LHCN-M2 (cell line): Measurements from ENCODE around the gene GPR162. TPM values are rescaled to one million over a fixed set of nuclear protein-coding genes. Genes with fewer than 3 reads are reported as not detected.
A peak's percentile ranks its signal among the peaks of the same experiment; 100 is the strongest.
"Not testable (repeated sequence)": the region's sequence is repeated elsewhere in the genome, so short reads cannot be mapped to it uniquely, and the experiment has no call there.

Source experiments
- DNase-seq: peaks from one replicate; pipeline ENCODE4 v3.0.0-alpha.2; 2012; ENCODE audit warnings: low read depth
- total RNA-seq: library from RNA; depleted of rRNA; stranded (reverse); fragments of >200 nt; gene quantifications from 2 replicates; pipeline ENCODE4 v1.2.3, GENCODE V29; 2014; rRNA removed

Gene GPR162
- total RNA-seq, 1 experiment from 2014 or later, result 2.0 TPM

- DNase-seq, result peak; percentile 69
Observed at GRCh38 chr12:6872073-6873048, 50.7 kb downstream of the GPR162 start.

GRCh38 chr12:6873094-6874014, 51.7 kb downstream of the GPR162 start, which contains the start of gene SPSB2:
Gene SPSB2 (minus strand): TSS chr12:6873303. CDS start chr12:6872901, 402 bp downstream.
- peak; percentile 95 for DNase-seq

DNA sequence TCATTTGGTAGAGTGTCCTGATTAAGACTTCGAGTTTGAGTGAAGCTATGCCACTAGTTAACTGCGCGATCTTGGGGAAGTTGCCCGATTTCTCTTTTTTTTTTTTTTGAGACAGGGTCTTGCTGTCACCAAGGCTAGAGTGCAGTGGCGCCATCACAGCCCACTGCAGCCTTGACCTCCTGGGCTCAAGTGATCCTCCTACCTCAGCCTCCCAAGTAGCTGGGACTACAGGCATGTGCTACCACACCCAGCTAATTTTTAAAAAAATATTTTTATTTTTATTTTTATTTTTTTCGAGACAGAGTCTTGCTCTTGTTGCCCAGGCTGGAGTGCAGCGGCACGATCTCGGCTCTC, 52.4 kb downstream of the GPR162 start:
- DNase-seq, result not testable (repeated sequence)

Other genes with a start within 250 kb of the GPR162 start
- gene CHD4, start 214.4 kb upstream of the GPR162 start, total RNA-seq, result 200 and 240 TPM in 2 replicates
- gene LPAR5, start 185.9 kb upstream of the GPR162 start, total RNA-seq, result not detected in 2 replicates
- gene ACRBP, start 174.4 kb upstream of the GPR162 start, total RNA-seq, result 0.32 TPM in 1 of 2 replicates, not detected in the other
- 26.3 and 40.8 TPM in 2 replicates for gene ING4, start 158.7 kb upstream of the GPR162 start, total RNA-seq
- gene ZNF384, start 132.4 kb upstream of the GPR162 start, total RNA-seq, result 28.4 and 30.8 TPM in 2 replicates
- gene PIANP, start 121.0 kb upstream of the GPR162 start, total RNA-seq, result 0.34 TPM in 1 of 2 replicates, not detected in the other
- 111 and 130 TPM in 2 replicates for gene COPS7A, start 97.8 kb upstream of the GPR162 start, total RNA-seq
- gene MLF2, start 68.7 kb upstream of the GPR162 start, total RNA-seq, result 304 and 308 TPM in 2 replicates
- 244 and 318 TPM in 2 replicates for gene PTMS, start 55.5 kb upstream of the GPR162 start, total RNA-seq
- 0.23 and 0.45 TPM in 2 replicates for gene LAG3, start 49.3 kb upstream of the GPR162 start, total RNA-seq
- gene CD4, start 32.3 kb upstream of the GPR162 start, total RNA-seq, result 0.92 TPM in 1 of 2 replicates, not detected in the other
- gene P3H3, start 6.6 kb downstream of the GPR162 start, total RNA-seq, result 47.6 and 58.4 TPM in 2 replicates
- 2.6 and 2.8 TPM in 2 replicates for gene GNB3, start 19.1 kb downstream of the GPR162 start, total RNA-seq
- 101 and 120 TPM in 2 replicates for gene CDCA3, start 29.5 kb downstream of the GPR162 start, total RNA-seq
- 119 and 127 TPM in 2 replicates for gene USP5, start 30.3 kb downstream of the GPR162 start, total RNA-seq
- 2,020 and 2,623 TPM in 2 replicates for gene TPI1, start 45.7 kb downstream of the GPR162 start, total RNA-seq
- 9.6 and 13.0 TPM in 2 replicates for gene SPSB2, start 51.5 kb downstream of the GPR162 start, total RNA-seq
- 4.0 and 5.3 TPM in 2 replicates for gene LRRC23, start 83.0 kb downstream of the GPR162 start, total RNA-seq
- gene ENO2, start 92.8 kb downstream of the GPR162 start, total RNA-seq, result 22.7 and 26.3 TPM in 2 replicates
- 15.4 and 20.0 TPM in 2 replicates for gene ATN1, start 106.1 kb downstream of the GPR162 start, total RNA-seq
- gene RNU7-1, start 122.0 kb downstream of the GPR162 start, total RNA-seq, result not detected in 2 replicates
- 185 and 223 TPM in 2 replicates for gene C12orf57, start 122.2 kb downstream of the GPR162 start, total RNA-seq
- gene PTPN6, start 129.5 kb downstream of the GPR162 start, total RNA-seq, result not detected in 2 replicates
- gene PHB2, start 148.8 kb downstream of the GPR162 start, total RNA-seq, result 302 and 330 TPM in 2 replicates
- gene EMG1, start 149.1 kb downstream of the GPR162 start, total RNA-seq, result 39.1 and 61.7 TPM in 2 replicates
- gene LPCAT3, start 196.7 kb downstream of the GPR162 start, total RNA-seq, result 14.6 and 20.4 TPM in 2 replicates
- 14.8 and 26.9 TPM in 2 replicates for gene C1S, start 238.9 kb downstream of the GPR162 start, total RNA-seq